Activated T-cell treated with anti-CD3 and anti-CD28 coated beads, Interleukin-2, amount 50 U/mL, for 1 hour (primary cell): ENCODE results near the gene LRRC15.

ENCODE experiments used
- DNase-seq: peaks from one replicate; pipeline ENCODE4 v3.0.0-alpha.2; 2020

Gene LRRC15

DNA sequence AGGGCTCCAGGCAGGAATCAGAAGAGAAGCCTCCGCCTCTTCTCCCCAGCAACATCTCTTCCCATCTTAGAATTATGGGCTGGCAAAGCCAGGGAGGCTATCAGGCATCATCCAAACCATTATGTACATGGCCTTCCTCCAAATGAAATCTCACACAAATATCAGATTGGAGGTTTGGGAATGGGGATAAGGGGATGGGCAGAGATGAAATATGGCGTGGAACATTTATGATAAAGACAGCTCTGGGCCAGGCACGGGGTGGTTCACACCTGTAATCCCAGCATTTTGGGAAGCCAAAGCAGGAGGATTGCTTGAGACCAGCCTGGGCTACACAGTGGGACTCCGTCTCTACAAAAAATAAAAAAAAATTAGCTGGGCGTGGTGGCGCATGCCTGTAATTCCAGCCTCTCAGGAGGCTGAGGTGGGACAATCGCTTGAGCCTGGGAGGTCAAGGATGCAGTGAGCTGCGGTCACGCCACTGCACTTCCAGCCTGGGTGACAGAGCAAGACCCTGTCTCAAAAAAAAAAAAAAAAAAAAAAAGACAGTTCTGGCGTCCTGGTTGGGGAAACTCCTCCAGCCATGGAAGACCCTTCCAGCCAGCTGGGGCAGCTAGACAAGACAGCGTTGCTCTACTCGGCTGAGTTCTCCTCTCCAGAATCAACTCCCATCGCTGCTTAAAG is 55.0 kb downstream of the LRRC15 start:
- no peak for DNase-seq

DNA sequence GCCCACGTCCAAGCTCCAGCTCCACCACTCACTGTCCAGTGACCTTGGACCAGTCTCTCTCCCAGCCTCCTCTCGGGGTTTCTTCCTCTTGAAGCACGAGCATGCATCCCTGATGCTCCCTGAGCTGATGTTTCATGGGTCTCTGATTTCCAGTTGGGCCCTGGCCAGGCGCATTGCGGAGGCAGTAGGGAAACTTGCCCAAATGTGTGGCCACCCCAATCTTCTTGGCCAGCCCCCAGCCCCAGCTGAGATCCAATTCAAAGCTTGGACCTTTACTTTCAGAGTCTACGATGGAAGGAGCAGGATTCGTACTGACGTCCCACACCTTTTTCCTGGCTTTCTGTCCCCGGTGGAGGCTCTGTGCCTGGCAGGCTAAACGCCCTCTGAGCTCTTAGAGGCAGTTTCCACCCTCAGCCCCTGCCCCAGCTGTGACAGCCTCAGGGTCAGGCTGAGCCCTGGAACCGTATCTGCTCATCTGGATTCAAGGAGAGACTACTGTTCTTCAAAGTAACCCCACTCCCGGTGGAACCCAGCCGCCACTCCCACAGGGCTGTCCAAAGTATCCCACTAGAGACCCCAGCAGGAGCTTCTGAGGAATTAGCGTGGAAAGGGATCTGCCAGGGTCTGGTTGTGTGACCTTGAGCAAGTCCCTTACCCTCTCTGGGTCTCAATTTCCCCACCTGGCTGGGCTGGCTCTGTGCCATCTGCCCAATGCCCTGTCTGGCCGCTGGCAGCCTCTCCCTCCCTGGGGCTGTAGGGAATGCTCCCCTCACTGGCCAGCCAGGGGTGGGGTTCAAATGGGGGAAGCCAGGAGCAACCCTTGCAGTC is 55.8 kb downstream of the LRRC15 start:
- DNase-seq = peak; percentile 13

DNA sequence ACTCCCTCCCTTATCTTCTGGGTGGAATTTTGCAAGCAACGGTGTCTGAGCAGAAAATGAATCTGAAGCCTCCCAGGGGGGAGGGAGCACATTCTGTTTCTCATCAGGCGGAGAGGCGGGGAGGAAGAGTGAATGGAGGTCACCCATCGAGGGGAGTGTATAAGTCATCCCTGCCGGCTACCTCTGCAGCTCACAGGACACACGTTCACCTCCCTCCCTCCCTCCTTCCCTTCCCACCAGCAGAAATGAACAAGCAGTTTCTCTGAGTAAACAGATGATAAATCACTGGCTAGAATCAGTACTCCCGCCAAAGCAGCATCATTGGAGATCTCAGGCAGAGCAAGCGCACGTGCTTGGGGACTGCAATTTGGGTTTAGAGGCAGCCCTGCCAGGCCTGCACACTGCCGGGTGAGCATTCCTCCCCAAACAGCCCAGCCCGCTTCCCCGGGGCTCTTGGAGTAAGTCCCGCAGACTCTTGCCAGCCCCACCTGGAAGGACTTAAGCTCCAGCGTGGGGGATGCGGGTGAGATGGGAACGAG is 56.7 kb downstream of the LRRC15 start:
- DNase-seq = peak; percentile 15

DNA sequence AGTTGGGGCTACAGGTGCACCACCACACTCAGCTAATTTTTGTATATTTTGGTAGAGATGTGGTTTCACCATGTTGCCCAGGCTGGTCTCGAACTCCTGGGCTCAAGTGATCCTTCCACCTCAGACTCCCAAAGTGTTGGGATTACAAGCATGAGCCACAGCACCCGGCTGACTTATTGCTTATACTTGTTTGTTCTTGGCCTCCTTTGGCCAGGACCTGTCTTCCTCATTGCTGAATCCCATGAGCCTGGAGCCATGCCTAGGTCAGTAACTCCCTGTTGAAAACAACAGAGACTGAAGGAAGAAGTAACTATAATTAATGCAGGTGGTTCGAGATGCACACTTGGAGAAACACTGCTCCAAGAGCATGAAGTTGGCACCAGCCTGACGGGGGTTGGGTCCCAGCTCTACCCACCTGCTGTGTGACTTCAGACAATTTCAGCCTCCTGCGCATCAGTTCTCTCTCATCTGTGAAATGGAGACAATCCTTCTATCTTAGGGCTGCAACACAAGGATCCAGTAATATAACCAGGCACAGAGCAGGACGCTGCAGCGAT is 57.3 kb downstream of the LRRC15 start:
- DNase-seq = peak; percentile 2

DNA sequence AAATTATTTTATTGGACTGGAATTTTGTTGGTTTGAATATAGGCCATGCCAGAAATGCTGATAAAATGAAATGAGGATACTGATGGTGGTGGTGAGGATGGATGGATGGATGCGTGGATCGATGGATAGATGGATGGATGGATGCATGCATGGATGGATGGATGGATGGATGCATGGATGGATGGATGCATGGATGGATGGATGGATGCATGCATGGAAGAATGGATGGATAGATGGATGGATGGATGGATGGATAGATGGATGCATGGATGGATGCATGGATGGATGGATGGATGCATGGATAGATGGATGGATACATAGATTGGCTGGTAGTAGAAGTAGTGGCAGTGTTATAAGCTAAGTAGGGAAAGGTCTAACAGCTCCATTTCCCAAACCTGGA is 58.5 kb downstream of the LRRC15 start:
- DNase-seq = no peak

DNA sequence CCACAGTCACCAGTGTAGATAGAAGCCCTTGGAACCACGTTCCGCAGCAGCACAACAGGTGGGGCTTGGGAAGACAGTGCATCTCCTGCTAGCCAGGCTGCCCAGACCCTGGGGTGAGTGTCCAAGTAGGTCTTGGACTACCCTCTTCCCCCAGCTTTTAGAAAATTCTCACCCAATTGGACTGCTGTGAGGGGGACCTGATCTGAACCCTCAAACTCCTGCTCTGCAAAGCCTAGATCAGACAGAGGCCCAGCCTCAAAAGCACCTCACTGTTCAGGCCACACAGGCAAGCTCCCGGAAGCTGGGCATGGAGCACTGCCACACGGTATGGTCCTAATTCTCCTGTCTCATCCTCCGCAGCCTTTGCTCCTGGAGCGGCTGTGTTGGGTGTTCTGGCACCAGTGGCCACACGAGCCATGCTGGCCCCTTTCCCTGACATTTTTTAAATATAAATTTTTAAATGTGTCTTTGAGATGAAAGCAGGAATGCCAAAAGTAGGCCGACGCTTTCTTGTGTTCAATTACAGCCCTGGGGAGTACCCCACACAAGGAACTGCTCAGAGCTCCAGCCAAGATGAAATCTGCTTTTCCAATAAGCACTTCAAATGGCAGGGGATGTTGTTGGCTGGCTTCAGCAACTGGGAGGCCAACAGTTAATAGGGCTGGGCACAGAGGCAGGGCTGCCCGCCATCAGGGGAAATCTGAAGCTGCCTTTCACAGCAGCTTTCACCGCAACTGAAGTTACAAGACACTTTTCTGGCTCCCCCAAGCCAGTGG is 59.3 kb downstream of the LRRC15 start:
- DNase-seq = peak; percentile 4

DNA sequence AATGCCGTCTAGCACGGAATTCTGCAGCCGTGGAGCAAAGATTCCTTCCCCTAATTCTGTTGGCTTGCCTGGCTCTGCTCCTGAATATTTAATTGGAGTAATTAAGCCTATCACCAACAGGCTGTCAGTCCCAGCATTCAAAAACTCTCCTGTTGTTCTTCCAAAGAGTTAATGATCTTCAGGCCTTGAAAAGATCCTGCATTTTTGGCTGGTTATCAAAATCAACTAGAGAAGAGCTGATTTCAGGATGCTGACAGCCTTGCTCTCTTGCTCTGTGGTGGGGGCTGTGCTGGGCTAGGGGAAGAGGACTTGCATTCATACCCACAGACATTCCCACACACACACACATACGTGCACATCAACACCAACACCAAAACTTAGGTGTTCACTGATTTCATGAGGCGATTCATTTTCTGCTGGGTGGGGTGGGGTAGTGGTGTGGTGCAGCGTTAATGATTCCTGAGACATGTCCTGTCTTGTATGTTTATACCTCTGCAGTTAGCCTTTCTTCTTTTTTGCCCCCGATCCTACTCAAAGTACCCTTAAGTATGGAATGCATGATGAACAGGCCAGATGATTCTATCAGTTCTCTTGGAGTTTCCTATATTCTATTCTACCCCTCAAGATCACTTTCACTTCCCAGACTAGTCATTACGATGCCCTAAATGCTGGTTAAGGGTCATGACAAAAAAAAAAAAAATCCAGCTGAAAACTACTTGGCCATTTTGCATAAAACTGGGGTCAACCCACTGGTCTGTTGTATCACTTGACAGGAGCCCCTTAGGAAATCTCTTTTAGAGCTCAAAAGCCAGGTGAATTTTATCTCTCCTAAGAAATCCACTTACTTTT is 60.7 kb downstream of the LRRC15 start:
- DNase-seq = no peak

DNA sequence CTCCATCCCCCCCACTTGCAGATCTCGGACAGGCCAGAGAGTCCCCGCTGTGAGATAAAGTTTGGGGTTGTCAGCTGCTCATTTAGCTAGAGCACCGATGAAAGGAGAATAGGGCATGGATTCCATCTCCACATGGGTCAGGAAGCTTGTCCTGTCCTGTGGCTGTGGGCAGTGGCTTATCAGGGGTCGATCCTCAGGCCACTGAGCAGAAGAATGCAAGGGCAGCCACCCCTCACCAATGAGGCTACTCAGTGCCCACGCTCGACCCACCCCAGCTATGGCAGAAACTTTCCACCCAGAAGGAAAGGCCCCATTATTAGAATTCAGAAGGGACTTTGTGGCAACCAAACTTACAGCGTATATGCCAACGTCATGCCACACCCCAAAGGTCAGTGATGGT is 61.7 kb downstream of the LRRC15 start:
- no peak for DNase-seq

DNA sequence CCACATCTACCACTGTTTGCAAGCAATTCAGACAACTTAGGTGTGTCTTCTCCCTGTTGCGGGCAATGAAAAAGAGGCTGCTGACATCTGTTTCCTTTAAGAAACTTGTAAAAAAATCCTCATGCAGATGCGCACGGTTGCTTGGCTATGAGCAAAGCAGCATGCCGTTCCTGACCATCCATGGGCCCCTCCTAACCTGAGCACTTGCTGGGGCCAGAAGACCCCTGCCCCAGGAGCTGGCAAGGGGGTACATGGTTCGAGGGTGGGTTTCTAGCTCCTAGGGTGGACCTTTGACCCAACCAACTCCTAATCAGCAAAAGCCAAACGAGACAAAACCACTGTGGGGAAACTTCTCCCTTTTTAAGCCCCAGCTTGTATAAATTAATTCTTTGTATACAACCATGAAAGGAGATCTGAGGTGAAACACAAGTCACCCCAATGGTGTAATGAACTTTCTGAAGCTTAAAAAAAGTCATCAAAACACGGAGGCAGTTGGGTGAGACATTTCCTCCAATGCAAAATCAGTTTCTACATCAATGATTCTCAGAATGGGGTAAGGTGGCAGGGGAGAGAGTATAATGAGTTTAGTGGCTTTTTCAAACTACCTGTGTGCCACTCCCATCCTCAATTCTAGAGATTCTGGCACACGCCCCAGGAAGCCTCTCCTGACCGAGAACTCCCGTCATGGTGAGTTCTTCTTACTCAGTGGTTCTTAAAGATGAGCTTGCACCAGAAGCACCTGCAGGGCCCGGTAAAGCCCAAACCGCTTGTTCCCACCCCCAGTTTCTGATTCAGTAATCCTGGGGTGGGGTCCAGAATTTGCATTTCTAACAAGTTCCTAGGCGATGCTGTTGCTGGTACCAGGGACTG is 62.5 kb downstream of the LRRC15 start:
- no peak for DNase-seq

DNA sequence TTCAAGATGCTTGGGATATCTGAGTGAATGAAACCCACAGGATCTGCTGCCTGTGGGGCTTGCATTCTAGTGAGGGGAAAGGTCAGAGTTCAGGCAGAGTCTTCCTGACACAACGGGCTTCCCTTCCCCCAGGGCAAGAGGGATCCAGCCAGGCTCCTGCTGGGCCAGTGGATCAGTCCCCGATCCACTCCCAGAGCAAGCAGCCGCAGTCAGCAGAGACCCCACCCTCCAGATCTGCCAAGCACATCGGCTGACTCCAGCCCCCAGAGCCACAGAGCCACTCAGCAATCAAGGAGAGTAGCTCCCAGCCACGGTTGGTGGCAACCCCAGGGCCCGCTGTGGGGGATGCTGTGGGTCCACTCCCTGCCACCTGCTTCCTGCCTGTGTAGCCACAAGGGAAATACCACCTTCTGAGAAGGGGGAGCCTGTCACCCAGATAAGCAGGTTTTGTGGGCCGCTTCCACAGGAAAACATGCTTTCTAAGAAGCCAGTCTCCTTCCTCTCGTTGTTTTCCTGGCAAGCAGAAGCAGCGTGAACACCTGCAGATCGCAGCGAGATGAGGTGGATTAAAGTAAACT is 63.3 kb downstream of the LRRC15 start:
- peak; percentile 56 for DNase-seq

DNA sequence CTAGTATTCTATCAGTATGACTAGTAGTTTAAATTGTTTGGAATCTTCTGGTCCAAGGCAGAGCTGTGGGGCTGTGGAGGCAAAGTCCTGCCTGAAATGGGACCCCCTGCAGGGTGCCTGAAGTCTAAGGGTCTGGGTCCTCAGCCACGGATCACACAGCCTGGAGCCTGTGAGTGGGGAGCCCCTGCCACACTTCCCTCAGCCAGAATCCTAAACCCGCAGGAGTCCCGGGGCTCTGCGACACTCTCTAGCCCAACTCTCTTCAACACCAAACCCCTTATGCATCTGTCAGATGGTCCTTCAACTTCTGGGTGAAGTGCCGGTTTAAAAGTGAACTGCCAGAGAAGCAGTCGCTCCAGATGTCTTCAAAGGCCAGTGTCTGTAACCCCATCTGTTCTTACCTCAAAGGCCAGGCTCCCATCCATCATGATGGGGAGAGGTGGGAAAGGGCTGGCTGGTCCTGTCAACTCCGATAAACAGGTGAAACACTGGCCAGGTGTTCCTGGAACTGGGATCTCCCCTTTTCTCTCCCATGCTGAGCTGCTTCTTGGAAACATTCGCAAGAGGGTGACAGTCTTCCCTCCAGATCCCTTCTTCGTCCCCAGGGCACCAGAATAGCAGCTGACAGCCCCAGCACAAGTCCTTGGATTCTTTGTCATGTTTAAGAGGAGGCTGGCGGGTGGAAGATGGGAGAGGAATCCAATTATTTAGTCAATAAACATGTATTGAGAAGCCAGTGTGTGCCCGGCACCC is 64.0 kb downstream of the LRRC15 start:
- DNase-seq = no peak
